ENCODE measurements around the gene MRAS. TPM values are rescaled to one million over a fixed set of nuclear protein-coding genes. Genes with fewer than 3 reads are reported as not detected.
A peak's percentile ranks its signal among the peaks of the same experiment; 100 is the strongest.

The MRAS gene
- total RNA-seq, 1 donor from 2014 or later, result 55.4 TPM

- H3K9ac ChIP-seq (ENCODE audit: low read length), result peak overlapping the region; percentile 20
- H3K27ac ChIP-seq (ENCODE audit: low read depth, low read length), result no peak overlapping the region
- Mint-ChIP-seq H3K9me3 (ENCODE audit: unreplicated experiment) (peaks cover 5% of the 10 kb centered on the region), H3K27me3 (ENCODE audit: low read depth, unreplicated experiment) (no peaks in the 10 kb centered on the region), H3K27ac (ENCODE audit: unreplicated experiment) (no peak overlapping the region), H3K36me3 (ENCODE audit: low read depth, unreplicated experiment) (peaks cover 20% of the 10 kb centered on the region), H3K4me1 (ENCODE audit: low read depth, unreplicated experiment) (peaks cover 22% of the 10 kb centered on the region), H3K4me3 (ENCODE audit: unreplicated experiment) (no peak overlapping the region)
- FAIRE-seq (no peak), DNase-seq (ENCODE audit: low read depth) (peak; percentile 22)
- H3K4me3 ChIP-seq (ENCODE audit: insufficient read depth, low read depth, low read length), result no peak overlapping the region
- H3K36me3 ChIP-seq (ENCODE audit: insufficient read depth, low read length), result no peaks in the 10 kb centered on the region
- no peak overlapping the region for H2AFZ ChIP-seq (ENCODE audit: low read depth, low read length)
- H3K4me1 ChIP-seq (ENCODE audit: insufficient read depth, low read length), result peaks cover 8% of the 10 kb centered on the region
- H3K4me2 ChIP-seq (ENCODE audit: low read length), result no peak overlapping the region
- no peaks in the 10 kb centered on the region for H3K27me3 ChIP-seq (ENCODE audit: insufficient read depth, low read length)
- peaks cover 7% of the 10 kb centered on the region for H3K79me2 ChIP-seq (ENCODE audit: insufficient read depth, low read length)
- TF ChIP-seq CTCF (IDR thresholded peaks at IDR 0.05; ENCODE audit: insufficient read depth, low read depth, low read length), result no peak
- TF ChIP-seq EZH2 (IDR thresholded peaks at IDR 0.05; ENCODE audit: insufficient read depth, low read length), result no peak
- peaks cover 5% of the 10 kb centered on the region for H4K20me1 ChIP-seq (ENCODE audit: insufficient read depth, low read length)
- no peaks in the 10 kb centered on the region for H3K9me3 ChIP-seq (ENCODE audit: insufficient read depth, low read depth, low read length)
Measured at GRCh38 chr3:138381950-138382715, 33.8 kb downstream of the MRAS start.

- Histone ChIP-seq H2AFZ (ENCODE audit: low read depth, low read length) (no peak overlapping the region), H3K9me3 (ENCODE audit: insufficient read depth, low read depth, low read length) (no peaks in the 10 kb centered on the region), H3K4me2 (ENCODE audit: low read length) (no peak overlapping the region), H4K20me1 (ENCODE audit: insufficient read depth, low read length) (peaks cover 5% of the 10 kb centered on the region), H3K4me1 (ENCODE audit: insufficient read depth, low read length) (peaks cover 8% of the 10 kb centered on the region), H3K36me3 (ENCODE audit: insufficient read depth, low read length) (no peaks in the 10 kb centered on the region), H3K27me3 (ENCODE audit: insufficient read depth, low read length) (no peaks in the 10 kb centered on the region), H3K79me2 (ENCODE audit: insufficient read depth, low read length) (peaks cover 7% of the 10 kb centered on the region), H3K4me3 (ENCODE audit: insufficient read depth, low read depth, low read length) (no peak overlapping the region), H3K9ac (ENCODE audit: low read length) (no peak overlapping the region), H3K27ac (ENCODE audit: low read depth, low read length) (no peak overlapping the region)
- Mint-ChIP-seq H3K27me3 (ENCODE audit: low read depth, unreplicated experiment) (no peaks in the 10 kb centered on the region), H3K4me3 (ENCODE audit: unreplicated experiment) (no peak overlapping the region), H3K27ac (ENCODE audit: unreplicated experiment) (peak overlapping the region; percentile 13), H3K9me3 (ENCODE audit: unreplicated experiment) (peaks cover 5% of the 10 kb centered on the region), H3K36me3 (ENCODE audit: low read depth, unreplicated experiment) (peaks cover 18% of the 10 kb centered on the region), H3K4me1 (ENCODE audit: low read depth, unreplicated experiment) (peaks cover 24% of the 10 kb centered on the region)
- DNase-seq (ENCODE audit: low read depth), result no peak
- no peak for TF ChIP-seq CTCF (IDR thresholded peaks at IDR 0.05; ENCODE audit: insufficient read depth, low read depth, low read length)
- TF ChIP-seq EZH2 (IDR thresholded peaks at IDR 0.05; ENCODE audit: insufficient read depth, low read length), result no peak
- no peak for FAIRE-seq
Measured at GRCh38 chr3:138383715-138384465, 35.5 kb downstream of the MRAS start.
